ENCODE measurements around the gene PTDSS2.

Gene PTDSS2

GRCh38 chr11:532527-532985 lies 82.5 kb downstream of the PTDSS2 start:
- no peak for TF ChIP-seq CTCF (IDR thresholded peaks at IDR 0.05; ENCODE audit: insufficient read depth, low read depth, low read length, missing control alignments)
- no peak overlapping the region for H3K4me3 ChIP-seq (ENCODE audit: low read depth, low read length)
- no peak for DNase-seq (ENCODE audit: low read depth)

GRCh38 chr11:532986-533585 lies 83.0 kb downstream of the PTDSS2 start:
- no peak for TF ChIP-seq CTCF (IDR thresholded peaks at IDR 0.05; ENCODE audit: insufficient read depth, low read depth, low read length, missing control alignments)
- DNase-seq (ENCODE audit: low read depth), result no peak
- H3K4me3 ChIP-seq (ENCODE audit: low read depth, low read length), result no peak overlapping the region

- no peak for DNase-seq (ENCODE audit: low read depth)
- H3K4me3 ChIP-seq (ENCODE audit: low read depth, low read length), result peak overlapping the region; percentile 74; the same call in 1 of the 2 replicates
- TF ChIP-seq CTCF (IDR thresholded peaks at IDR 0.05; ENCODE audit: insufficient read depth, low read depth, low read length, missing control alignments), result no peak
Measured at GRCh38 chr11:533586-534395, 83.7 kb downstream of the PTDSS2 start.

GRCh38 chr11:534396-535209 lies 84.5 kb downstream of the PTDSS2 start:
- H3K4me3 ChIP-seq (ENCODE audit: low read depth, low read length), result peak overlapping the region; percentile 74
- DNase-seq (ENCODE audit: low read depth), result peak; percentile 60
- TF ChIP-seq CTCF (IDR thresholded peaks at IDR 0.05; ENCODE audit: insufficient read depth, low read depth, low read length, missing control alignments), result no peak

- no peak for DNase-seq (ENCODE audit: low read depth)
- peak overlapping the region; percentile 74 for H3K4me3 ChIP-seq (ENCODE audit: low read depth, low read length)
- no peak for TF ChIP-seq CTCF (IDR thresholded peaks at IDR 0.05; ENCODE audit: insufficient read depth, low read depth, low read length, missing control alignments)
Measured at GRCh38 chr11:535210-535518, 85.1 kb downstream of the PTDSS2 start.

GRCh38 chr11:535519-536454 lies 85.7 kb downstream of the PTDSS2 start, which contains the start of gene HRAS:
HRAS (minus strand) TSS chr11:535576.
- peak; percentile 98 for DNase-seq (ENCODE audit: low read depth)
- H3K4me3 ChIP-seq (ENCODE audit: low read depth, low read length), result peak within 1 kb of the TSS; percentile 74

More at GRCh38 chr11:535519-536454, 85.7 kb downstream of the PTDSS2 start, which contains the start of gene HRAS:
- TF ChIP-seq CTCF (IDR thresholded peaks at IDR 0.05; ENCODE audit: insufficient read depth, low read depth, low read length, missing control alignments), result no peak
